H1 (cell line): Measurements from ENCODE around the gene NFIX. TPM values are rescaled to one million over a fixed set of nuclear protein-coding genes. Genes with fewer than 3 reads are reported as not detected.
A peak's percentile ranks its signal among the peaks of the same experiment; 100 is the strongest.

Source experiments
- CTCF ChIA-PET: fragments of 300-600 bp; sonication (Branson Sonifier 250); formaldehyde crosslinking; loops from one replicate; lab custom pipeline; 2021; ENCODE audit not compliant: partially characterized antibody; lab: Charles Lee
- POLR2A ChIA-PET: fragments of 300-600 bp; sonication (Branson Sonifier 250); formaldehyde crosslinking; loops from one replicate; lab custom pipeline; 2021; ENCODE audit warnings: inconsistent platforms; ENCODE audit not compliant: partially characterized antibody; lab: Charles Lee
- DNase-seq, 2 experiments: peaks; one replicate each; pipeline versions ENCODE4 v3.0.0 to v3.0.0-alpha.2; 2010 to 2022; ENCODE audit warnings: low spot score in 2 of 2, low read depth in 1 of 2, mixed read lengths in 1 of 2
- FAIRE-seq: peaks from 2 replicates; lab custom pipeline; 2011; peaks lifted over from hg19 to GRCh38; lab: Jason Lieb, UNC
- H2AFZ ChIP-seq: 2 replicates; pipeline ENCODE4 v1.8.1; 2012; ENCODE audit warnings: low read length, inconsistent platforms
- H2AK5ac ChIP-seq: 2 replicates; pipeline ENCODE4 v1.6.1; 2013; ENCODE audit warnings: low read depth, low read length
- H2BK120ac ChIP-seq: replicated peaks from 2 replicates; pipeline ENCODE3; 2013; ENCODE audit warnings: low read depth, low read length, inconsistent platforms
- H2BK12ac ChIP-seq: 2 replicates; pipeline ENCODE4 v1.6.1; 2013; ENCODE audit warnings: low read depth, low read length
- H2BK15ac ChIP-seq: 2 replicates; pipeline ENCODE4 v1.6.1; 2013; ENCODE audit warnings: low read length
- H2BK20ac ChIP-seq: 2 replicates; pipeline ENCODE4 v1.6.1; 2013; ENCODE audit warnings: low read length
- H2BK5ac ChIP-seq: 2 replicates; pipeline ENCODE4 v1.6.1; 2013; ENCODE audit warnings: low read depth, low read length
- H3K14ac ChIP-seq: 2 replicates; pipeline ENCODE4 v1.6.1; 2013; ENCODE audit warnings: inconsistent platforms; ENCODE audit not compliant: insufficient read length
- H3K18ac ChIP-seq: 2 replicates; pipeline ENCODE4 v1.6.1; 2013; ENCODE audit warnings: low read length; ENCODE audit errors: extremely low read depth
- H3K23ac ChIP-seq: 2 replicates; pipeline ENCODE4 v1.6.1; 2013; ENCODE audit warnings: inconsistent platforms; ENCODE audit not compliant: insufficient read length
- H3K23me2 ChIP-seq: 2 replicates; pipeline ENCODE4 v1.6.1; 2013; ENCODE audit warnings: low read depth, low read length
- H3K27ac ChIP-seq: 2 replicates; pipeline ENCODE4 v1.6.1; 2011; ENCODE audit warnings: low read depth, low read length, inconsistent platforms
- H3K27me3 ChIP-seq, 4 experiments: replicated peaks in 1 of 4; 1 replicate in 1 of 4; 2 replicates in 3 of 4; pipeline versions ENCODE4 v1.6.1 to v1.8.1; 2011 to 2013; ENCODE audit warnings: low read length in 3 of 4, mild to moderate bottlenecking in 3 of 4, inconsistent platforms in 2 of 4, mixed read lengths in 2 of 4, moderate library complexity in 1 of 4; ENCODE audit not compliant: control insufficient read depth in 3 of 4, insufficient read depth in 3 of 4; ENCODE audit errors: extremely low read depth in 1 of 4
- H3K36me3 ChIP-seq, 4 experiments: 2 replicates each; pipeline versions ENCODE4 v1.6.1 to v1.8.1; 2011 to 2013; ENCODE audit warnings: mild to moderate bottlenecking in 4 of 4, low read length in 3 of 4, moderate library complexity in 2 of 4, control low read depth in 1 of 4, inconsistent platforms in 1 of 4; ENCODE audit not compliant: insufficient read depth in 4 of 4, control insufficient read depth in 2 of 4
- H3K4ac ChIP-seq: replicated peaks from 2 replicates; pipeline ENCODE3; 2013; ENCODE audit warnings: low read length, low read depth, mixed read lengths, inconsistent platforms; ENCODE audit not compliant: insufficient read length
- H3K4me1 ChIP-seq, 4 experiments: replicated peaks in 1 of 4; 1 replicate in 1 of 4; 2 replicates in 3 of 4; pipeline versions ENCODE4 v1.6.1 to v1.8.1; 2011 to 2013; ENCODE audit warnings: low read length in 3 of 4, inconsistent platforms in 2 of 4, mixed read lengths in 1 of 4; ENCODE audit not compliant: insufficient read depth in 4 of 4, control insufficient read depth in 3 of 4
- H3K4me2 ChIP-seq, 2 experiments: 2 replicates each; pipeline versions ENCODE4 v1.6.1 to v1.8.1; 2011 to 2013; ENCODE audit warnings: low read depth in 2 of 2, low read length in 2 of 2, control low read depth in 1 of 2, inconsistent platforms in 1 of 2, mild to moderate bottlenecking in 1 of 2; ENCODE audit not compliant: insufficient read depth in 1 of 2
- H3K4me3 ChIP-seq, 4 experiments: fragments of 200-600, 300-600 bp in 1 of 4; sonication (generic), shearing (Covaris generic), sonication (Bioruptor Twin) in 1 of 4; 2 replicates each; pipeline versions ENCODE4 v1.5.1 to v1.8.1; 2011 to 2016; ENCODE audit warnings: low read length in 4 of 4, low read depth in 3 of 4, control low read depth in 2 of 4, inconsistent platforms in 2 of 4, mild to moderate bottlenecking in 2 of 4, mixed read lengths in 1 of 4, moderate library complexity in 1 of 4; ENCODE audit not compliant: insufficient read depth in 2 of 4; ENCODE audit errors: extremely low read depth in 1 of 4
- H3K56ac ChIP-seq: replicated peaks from 2 replicates; pipeline ENCODE3; 2013; ENCODE audit warnings: low read depth, mild to moderate bottlenecking, mixed read lengths, low read length, inconsistent platforms; ENCODE audit not compliant: insufficient read length
- H3K79me1 ChIP-seq: 2 replicates; pipeline ENCODE4 v1.6.1; 2013; ENCODE audit warnings: low read depth, low read length, control low read depth
- H3K79me2 ChIP-seq, 2 experiments: 2 replicates each; pipeline versions ENCODE4 v1.6.1 to v1.8.1; 2012 to 2013; ENCODE audit warnings: low read length in 2 of 2, mild to moderate bottlenecking in 2 of 2, inconsistent platforms in 1 of 2; ENCODE audit not compliant: insufficient read depth in 2 of 2, control insufficient read depth in 1 of 2
- H3K9ac ChIP-seq, 4 experiments: replicated peaks in 1 of 4; 1 replicate in 1 of 4; 2 replicates in 3 of 4; pipeline versions ENCODE4 v1.6.1 to v1.8.1; 2011 to 2013; ENCODE audit warnings: low read depth in 3 of 4, low read length in 3 of 4, control low read depth in 2 of 4, mild to moderate bottlenecking in 2 of 4, moderate library complexity in 2 of 4, inconsistent platforms in 1 of 4; ENCODE audit errors: extremely low read depth in 1 of 4
- H3K9me3 ChIP-seq, 2 experiments: 2 replicates each; pipeline versions ENCODE4 v1.6.1 to v1.8.1; 2012 to 2013; ENCODE audit warnings: mild to moderate bottlenecking in 2 of 2, moderate library complexity in 2 of 2, control low read depth in 1 of 2, inconsistent platforms in 1 of 2, low read depth in 1 of 2, low read length in 1 of 2, mixed read lengths in 1 of 2; ENCODE audit not compliant: insufficient read depth in 2 of 2
- H4K20me1 ChIP-seq, 2 experiments: replicated peaks in 1 of 2; 2 replicates each; pipeline versions ENCODE3 to v1.8.1; 2011 to 2013; ENCODE audit warnings: inconsistent platforms in 2 of 2, low read length in 2 of 2, mild to moderate bottlenecking in 1 of 2; ENCODE audit not compliant: insufficient read depth in 2 of 2, control insufficient read depth in 1 of 2
- H4K5ac ChIP-seq: 2 replicates; pipeline ENCODE4 v1.6.1; 2013; ENCODE audit warnings: low read length, low read depth, mixed read lengths, inconsistent platforms; ENCODE audit not compliant: insufficient read length
- H4K8ac ChIP-seq: 2 replicates; pipeline ENCODE4 v1.8.0; 2013; ENCODE audit warnings: mild to moderate bottlenecking, moderate library complexity, low read length, inconsistent platforms; ENCODE audit not compliant: insufficient read depth; ENCODE audit errors: extremely low read depth
- H4K91ac ChIP-seq: replicated peaks from 2 replicates; pipeline ENCODE3; 2013; ENCODE audit warnings: low read length, mixed read lengths, inconsistent platforms; ENCODE audit not compliant: insufficient read length
- GTF2F1 ChIP-seq: IDR thresholded peaks from 2 replicates; pipeline ENCODE4 v1.6.1; 2012; ENCODE audit warnings: low read depth, low read length, improper control_type of control experiment, borderline replicate concordance
- KDM5A ChIP-seq: fragments of 200-600 bp; IDR thresholded peaks from 2 replicates; pipeline ENCODE4 v1.7.1; 2012; ENCODE audit warnings: mild to moderate bottlenecking, low read length, inconsistent platforms, mixed read lengths
- SP2 ChIP-seq: IDR thresholded peaks from 2 replicates; pipeline ENCODE4 v1.6.1; 2012; ENCODE audit warnings: mild to moderate bottlenecking, low read length, inconsistent platforms
- TEAD4 ChIP-seq: IDR thresholded peaks from 2 replicates; pipeline ENCODE4 v1.6.1; 2012; ENCODE audit warnings: low read depth, low read length, inconsistent platforms, mixed read lengths
- YY1 ChIP-seq: IDR thresholded peaks from 2 replicates; pipeline ENCODE4 v1.6.1; 2011; ENCODE audit warnings: low read depth, mild to moderate bottlenecking, low read length
- WGBS, 2 experiments: shearing (Covaris generic) in 1 of 2; methylation state at CpG; one replicate each; pipeline versions ENCODE4 v1.1.6 to v1.1.7; 2013 to 2015; ENCODE audit warnings: low lambda C conversion rate in 2 of 2, mixed read lengths in 2 of 2, inconsistent platforms in 1 of 2, low coverage in 1 of 2, missing lambda C conversion rate in 1 of 2; ENCODE audit not compliant: insufficient replicate concordance in 2 of 2, insufficient coverage in 1 of 2, insufficient read length in 1 of 2; ENCODE audit errors: extremely low coverage in 1 of 2, missing lambda C conversion rate in 1 of 2; 5-methylcytosine and 5-hydroxymethylcytosine counted together
- polyA plus RNA-seq, 7 experiments: library from polyadenylated mRNA; depleted of rRNA in 3 of 7; stranded (reverse) in 5 of 7; unstranded in 2 of 7; fragments of >200 nt in 5 of 7; fragments of 200-250 nt in 2 of 7; gene quantifications; 1 replicate in 5 of 7; 2 replicates in 1 of 7; 4 replicates in 1 of 7; pipeline versions ENCODE4 v1.2.1 to v1.2.3, GENCODE V29; 2011 to 2013; ENCODE audit warnings: missing spikeins in 2 of 7, mixed read lengths in 2 of 7
- total RNA-seq: library from RNA; stranded (reverse); fragmentation: NEBNext Ultra II Directional; extraction: Animal tissue kit (Norgen Biotek cat#: 25700); gene quantifications from 2 replicates; pipeline ENCODE4 v1.2.1, GENCODE V29; 2021

The NFIX gene
- total and polyA plus RNA-seq, 2 of the 8 experiments (the other 6 are each of a cell fraction or from before 2014, with no cell fraction given) = 0.03 to 0.20 TPM

GRCh38 chr19:13070425-13071140 is 75.3 kb downstream of the NFIX start:
- no peak overlapping the region for H3K4me3 ChIP-seq
- H2AFZ ChIP-seq = no peak overlapping the region
- 0 out of 2 replicates have a peak overlapping the region, but pooled peaks have one; percentile 46 for H2BK15ac ChIP-seq
- no peak overlapping the region for H3K23ac ChIP-seq
- H2BK5ac ChIP-seq = no peak overlapping the region
- no peak overlapping the region for H2AK5ac ChIP-seq
- H3K18ac ChIP-seq = no peak overlapping the region; the same call in 1 of the 2 replicates
- no peak overlapping the region for H3K9ac ChIP-seq
- H2BK120ac ChIP-seq = no peak overlapping the region
- WGBS, 2 experiments = 93% methylated on average over 32 of the region's 32 CpGs; no CpG with 5 or more reads in 1 of the 2 experiments
- H4K5ac ChIP-seq = no peak overlapping the region
- DNase-seq = no peak
- no peak overlapping the region for H3K4me2 ChIP-seq
- H3K27ac ChIP-seq = no peak overlapping the region
- no peaks in the 10 kb centered on the region for H3K79me1 ChIP-seq
- H4K8ac ChIP-seq = peak overlapping the region; percentile 71; the same call in 1 of the 2 replicates
- no peaks in the 10 kb centered on the region for H3K36me3 ChIP-seq
- 0 out of 2 replicates have a peak overlapping the region, but pooled peaks have one; percentile 33 for H2BK12ac ChIP-seq
- no peak overlapping the region for H3K14ac ChIP-seq
- no peaks in the 10 kb centered on the region for H3K9me3 ChIP-seq
- H3K4ac ChIP-seq = no peak overlapping the region
- no peaks in the 10 kb centered on the region for H4K20me1 ChIP-seq
- H3K23me2 ChIP-seq = no peaks in the 10 kb centered on the region
- FAIRE-seq = no peak
- H3K79me2 ChIP-seq = no peaks in the 10 kb centered on the region
- CTCF ChIA-PET = interaction anchor here (0.6 to 48.8 kb wide), 13 partner anchors 8 to 105 kb away, joined by 3 to 1145 read pairs (median 7); no protein-coding TSS in a partner anchor
- no peaks in the 10 kb centered on the region; a peak in 1 of 7 replicates for H3K4me1 ChIP-seq
- H2BK20ac ChIP-seq = no peak overlapping the region
- TF ChIP-seq SP2 (no peak), TEAD4 (peak; percentile 45; the same call in 1 of the 2 replicates), KDM5A (no peak), GTF2F1 (no peak), YY1 (peak; percentile 95)
- POLR2A ChIA-PET = interaction anchor here (1.5 kb wide), 1 partner anchor 9 kb away, joined by 5 read pairs; no protein-coding TSS in a partner anchor
- no peak overlapping the region for H4K91ac ChIP-seq
- no peak overlapping the region for H3K56ac ChIP-seq
- peaks cover 0 to 5% (median 4%) of the 10 kb centered on the region in 4 experiments; a peak in 5 of 7 replicates for H3K27me3 ChIP-seq
